Astrocyte of the cerebellum (primary cell): Measurements from ENCODE around the gene MIS12.

Experiments
- DNase-seq: peaks from one replicate; pipeline ENCODE4 v3.0.0-alpha.2; 2011; ENCODE audit warnings: low read depth
- H3K4me3 ChIP-seq: 2 replicates; pipeline ENCODE4 v1.5.1; 2011; ENCODE audit warnings: mild to moderate bottlenecking, low read depth, low read length, moderate library complexity
- in situ Hi-C: cut with HindIII; loops from 2 replicates; pipeline ENCODE4 v1.10.0; 2017; ENCODE audit warnings: low sequenced_read_pairs
- TF ChIP-seq, protein P1 (sequence below): IDR thresholded peaks from 2 replicates; pipeline ENCODE4 v1.5.1; 2012; ENCODE audit warnings: low read length, low read depth, moderate library complexity, mild to moderate bottlenecking; ENCODE audit errors: missing control alignments

MIS12 gene

DNA sequence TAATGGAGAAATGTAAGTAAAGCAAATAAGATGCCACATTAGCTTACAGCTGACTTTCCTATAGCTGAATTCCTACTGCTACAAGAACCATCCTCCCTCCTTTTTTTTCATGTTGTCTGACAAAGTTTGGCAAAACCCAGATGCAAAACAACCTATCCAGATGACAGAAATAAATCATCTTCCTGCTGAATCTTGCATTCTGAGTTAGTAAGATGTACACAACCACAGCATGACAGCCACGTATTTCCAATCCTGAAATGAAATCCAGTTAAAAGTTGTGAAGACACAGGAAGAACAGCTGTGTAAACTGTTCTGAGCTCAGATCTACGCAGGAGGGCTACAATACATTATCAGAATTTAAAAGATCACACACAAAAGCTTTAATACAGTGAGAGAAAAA, 12.5 kb upstream of the MIS12 start:
- no peak for DNase-seq
- no peak overlapping the region for H3K4me3 ChIP-seq
- in situ Hi-C loops: loop anchor here (5.0 kb wide), 1 partner anchor 37 kb away; the partner anchor contains the start of gene C1QBP
- TF ChIP-seq, protein P1, sequence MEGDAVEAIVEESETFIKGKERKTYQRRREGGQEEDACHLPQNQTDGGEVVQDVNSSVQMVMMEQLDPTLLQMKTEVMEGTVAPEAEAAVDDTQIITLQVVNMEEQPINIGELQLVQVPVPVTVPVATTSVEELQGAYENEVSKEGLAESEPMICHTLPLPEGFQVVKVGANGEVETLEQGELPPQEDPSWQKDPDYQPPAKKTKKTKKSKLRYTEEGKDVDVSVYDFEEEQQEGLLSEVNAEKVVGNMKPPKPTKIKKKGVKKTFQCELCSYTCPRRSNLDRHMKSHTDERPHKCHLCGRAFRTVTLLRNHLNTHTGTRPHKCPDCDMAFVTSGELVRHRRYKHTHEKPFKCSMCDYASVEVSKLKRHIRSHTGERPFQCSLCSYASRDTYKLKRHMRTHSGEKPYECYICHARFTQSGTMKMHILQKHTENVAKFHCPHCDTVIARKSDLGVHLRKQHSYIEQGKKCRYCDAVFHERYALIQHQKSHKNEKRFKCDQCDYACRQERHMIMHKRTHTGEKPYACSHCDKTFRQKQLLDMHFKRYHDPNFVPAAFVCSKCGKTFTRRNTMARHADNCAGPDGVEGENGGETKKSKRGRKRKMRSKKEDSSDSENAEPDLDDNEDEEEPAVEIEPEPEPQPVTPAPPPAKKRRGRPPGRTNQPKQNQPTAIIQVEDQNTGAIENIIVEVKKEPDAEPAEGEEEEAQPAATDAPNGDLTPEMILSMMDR: no peak

DNA sequence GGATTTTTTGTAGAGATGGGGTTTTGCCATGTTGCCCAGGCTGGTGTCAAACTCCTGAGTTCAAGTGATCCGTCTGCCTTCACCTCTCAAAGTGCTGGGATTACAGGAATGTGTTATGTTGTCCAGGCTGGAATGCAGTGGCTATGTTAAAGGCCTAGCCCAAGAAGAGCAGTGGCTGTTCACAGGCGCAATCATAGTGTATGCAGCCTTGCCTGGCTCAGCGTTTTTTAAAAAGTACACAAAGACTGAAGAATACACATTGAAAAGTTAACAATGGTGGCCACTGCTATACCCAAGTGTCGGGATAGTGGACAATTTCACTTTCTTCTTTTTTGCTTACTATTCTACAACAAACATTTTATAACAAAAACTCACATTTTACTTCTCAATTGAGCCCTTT, 7.4 kb upstream of the MIS12 start:
- in situ Hi-C loops: no loop called here
- DNase-seq: no peak
- H3K4me3 ChIP-seq: no peak overlapping the region
- TF ChIP-seq, protein P1: no peak

DNA sequence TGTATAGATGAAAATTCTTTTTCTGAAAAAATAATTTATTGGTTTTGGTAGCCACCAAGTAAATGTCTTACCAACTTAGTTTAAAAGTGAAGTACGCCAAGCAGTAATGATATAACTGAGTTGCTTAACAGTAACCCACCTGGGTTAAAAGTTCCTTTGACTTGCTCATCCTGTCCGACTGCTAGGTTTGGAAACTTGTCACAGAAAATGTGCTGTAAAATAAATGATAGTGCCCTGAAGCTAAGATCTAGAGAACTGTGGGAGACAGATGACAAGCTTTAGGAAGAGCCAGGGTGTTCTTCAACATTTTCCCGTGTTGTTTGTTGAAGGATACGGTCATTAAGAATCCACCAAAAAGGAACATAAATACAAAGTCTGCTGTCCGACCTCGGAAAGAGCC, 5.4 kb upstream of the MIS12 start:
- no peak overlapping the region for H3K4me3 ChIP-seq
- in situ Hi-C loops: no loop called here
- TF ChIP-seq, protein P1: no peak
- no peak for DNase-seq

DNA sequence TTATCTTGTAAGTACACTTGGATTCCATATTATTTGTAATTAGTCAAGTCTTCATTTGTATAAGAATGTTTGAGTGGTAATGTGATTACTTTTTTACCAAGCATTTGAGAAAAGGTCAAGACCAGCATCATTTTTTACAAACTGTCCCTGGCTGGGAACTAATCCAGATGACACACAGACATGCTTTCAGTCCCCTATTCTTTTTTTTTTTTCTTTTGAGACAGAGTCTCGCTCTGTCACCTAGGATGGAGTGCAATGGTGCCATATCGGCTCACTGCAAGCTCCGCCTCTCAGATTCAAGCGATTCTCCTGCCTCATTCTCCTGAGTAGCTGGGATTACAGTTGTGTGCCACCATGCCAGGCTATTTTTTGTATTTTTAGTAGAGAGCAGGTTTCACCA, 4.9 kb upstream of the MIS12 start:
- in situ Hi-C loops: no loop called here
- TF ChIP-seq, protein P1: no peak

DNA sequence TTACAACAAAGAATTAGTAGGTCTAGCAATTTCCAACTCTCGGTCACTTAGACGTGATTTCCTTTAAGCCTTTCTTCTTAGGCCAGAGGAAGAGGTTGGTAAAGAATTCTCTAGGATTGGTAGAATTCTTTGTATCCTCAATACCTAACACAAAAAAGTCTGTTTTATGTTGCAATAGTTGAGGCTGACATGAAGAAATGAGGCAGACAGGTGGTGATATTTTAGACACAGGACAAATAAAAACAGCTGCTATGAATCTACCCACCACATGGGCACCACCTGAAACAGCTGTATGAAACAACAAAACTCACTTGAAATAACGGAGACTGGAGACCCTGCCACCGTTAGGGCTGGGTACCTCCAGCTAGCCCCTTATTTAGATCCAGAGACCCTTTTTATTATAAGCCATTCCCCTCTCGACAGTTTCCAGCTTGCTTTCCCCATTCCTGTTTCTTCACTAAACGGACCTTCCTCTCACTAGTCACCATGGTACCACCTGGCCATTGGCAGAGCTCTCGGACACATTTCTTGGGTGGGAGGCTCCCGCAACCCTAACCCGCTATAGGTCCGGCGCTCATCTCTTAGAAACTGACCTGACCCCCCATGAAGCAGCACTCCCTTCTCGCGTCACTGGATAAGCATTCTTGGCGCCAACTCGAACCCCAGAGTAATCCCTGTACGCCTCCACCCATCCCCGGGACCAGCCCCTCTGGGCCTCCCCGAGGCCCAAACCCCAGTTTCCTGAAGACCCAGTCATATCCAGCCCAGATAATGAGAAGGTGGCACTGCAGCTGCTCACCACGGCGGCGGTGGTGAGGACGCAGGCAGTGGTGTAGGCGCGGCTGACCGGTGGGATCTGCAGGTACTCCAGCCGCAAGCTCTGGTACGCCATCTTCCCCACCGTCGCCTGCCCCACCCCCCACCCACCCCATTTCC, 828 bp upstream of the MIS12 start, which contains the start of gene DERL2:
DERL2 (minus strand) TSS at position 909 of the 936 bp plus-strand sequence; CDS start at position 892, 17 bp downstream.
- peak within 1 kb of the TSS; percentile 98 for H3K4me3 ChIP-seq
- TF ChIP-seq, protein P1: no peak
- DNase-seq: no peak
- in situ Hi-C loops: no loop called here

More for the DNA sequence above, 4.9 kb upstream of the MIS12 start:
- H3K4me3 ChIP-seq: no peak overlapping the region
- no peak for DNase-seq

DNA sequence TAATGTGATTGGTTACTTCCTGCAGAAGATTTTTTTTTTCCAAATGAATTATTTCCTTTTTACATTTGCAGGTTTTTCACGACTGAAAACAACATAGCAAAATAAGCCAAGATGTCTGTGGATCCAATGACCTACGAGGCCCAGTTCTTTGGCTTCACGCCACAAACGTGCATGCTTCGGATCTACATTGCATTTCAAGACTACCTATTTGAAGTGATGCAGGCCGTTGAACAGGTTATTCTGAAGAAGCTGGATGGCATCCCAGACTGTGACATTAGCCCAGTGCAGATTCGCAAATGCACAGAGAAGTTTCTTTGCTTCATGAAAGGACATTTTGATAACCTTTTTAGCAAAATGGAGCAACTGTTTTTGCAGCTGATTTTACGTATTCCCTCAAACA, 2.4 kb downstream of the MIS12 start:
- in situ Hi-C loops: no loop called here
- no peak overlapping the region for H3K4me3 ChIP-seq
- DNase-seq: no peak
- TF ChIP-seq, protein P1: no peak
